ENCODE measurements around the gene DIP2C.

DIP2C gene

DNA sequence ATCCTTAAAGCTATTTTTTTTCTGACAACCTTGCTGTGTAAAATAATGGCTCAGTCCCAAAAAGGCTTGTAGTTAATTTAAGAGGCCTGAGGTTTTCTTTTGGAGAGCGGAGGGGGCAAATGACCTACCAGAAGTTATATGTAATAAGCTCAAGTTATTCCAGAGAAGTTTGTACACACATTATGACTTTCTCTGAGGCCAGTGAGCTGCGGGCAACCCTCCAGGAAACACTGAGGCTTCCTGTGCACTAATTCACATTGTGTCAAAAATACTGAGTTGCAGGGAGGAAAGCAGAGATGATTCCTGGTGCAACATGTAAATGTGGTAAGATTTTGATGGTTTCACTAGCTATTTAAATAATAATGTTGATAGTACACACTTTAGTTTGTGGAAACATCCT, 188.6 kb downstream of the DIP2C start:
- Histone ChIP-seq H3K4me3 (ENCODE audit: low read depth, low read length) (no peak overlapping the region), H3K27me3 (replicated peaks) (no peaks in the 10 kb centered on the region), H3K27ac (no peak overlapping the region), H3K36me3 (replicated peaks) (no peaks in the 10 kb centered on the region)
- DNase-seq: no peak
- in situ Hi-C loops (cut with HindIII; ENCODE audit: low pct_ligation_motif_present, low sequenced_read_pairs): no loop called here
- TF ChIP-seq, protein P1, sequence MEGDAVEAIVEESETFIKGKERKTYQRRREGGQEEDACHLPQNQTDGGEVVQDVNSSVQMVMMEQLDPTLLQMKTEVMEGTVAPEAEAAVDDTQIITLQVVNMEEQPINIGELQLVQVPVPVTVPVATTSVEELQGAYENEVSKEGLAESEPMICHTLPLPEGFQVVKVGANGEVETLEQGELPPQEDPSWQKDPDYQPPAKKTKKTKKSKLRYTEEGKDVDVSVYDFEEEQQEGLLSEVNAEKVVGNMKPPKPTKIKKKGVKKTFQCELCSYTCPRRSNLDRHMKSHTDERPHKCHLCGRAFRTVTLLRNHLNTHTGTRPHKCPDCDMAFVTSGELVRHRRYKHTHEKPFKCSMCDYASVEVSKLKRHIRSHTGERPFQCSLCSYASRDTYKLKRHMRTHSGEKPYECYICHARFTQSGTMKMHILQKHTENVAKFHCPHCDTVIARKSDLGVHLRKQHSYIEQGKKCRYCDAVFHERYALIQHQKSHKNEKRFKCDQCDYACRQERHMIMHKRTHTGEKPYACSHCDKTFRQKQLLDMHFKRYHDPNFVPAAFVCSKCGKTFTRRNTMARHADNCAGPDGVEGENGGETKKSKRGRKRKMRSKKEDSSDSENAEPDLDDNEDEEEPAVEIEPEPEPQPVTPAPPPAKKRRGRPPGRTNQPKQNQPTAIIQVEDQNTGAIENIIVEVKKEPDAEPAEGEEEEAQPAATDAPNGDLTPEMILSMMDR (IDR thresholded peaks at IDR 0.05; ENCODE audit: low read depth, low read length, missing control alignments): no peak

DNA sequence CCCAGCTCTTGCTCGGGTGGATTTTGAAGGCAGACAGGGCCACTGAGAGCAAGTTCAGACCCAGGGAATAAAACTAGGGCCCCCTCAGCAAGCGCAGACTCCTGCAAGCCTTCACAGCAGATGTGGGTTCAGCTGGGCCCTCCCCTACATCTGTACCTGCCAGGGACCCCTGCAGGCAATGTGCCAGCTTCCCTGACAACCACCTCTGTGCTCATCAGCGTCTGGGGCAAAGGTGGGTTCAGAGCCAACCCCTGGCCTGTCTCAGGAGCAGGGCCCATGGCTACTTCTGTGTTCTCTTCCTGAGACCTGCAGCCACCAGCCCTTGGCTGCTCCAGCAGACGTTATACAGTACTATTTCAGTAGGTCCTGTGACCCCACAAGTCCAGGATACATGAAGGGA, 189.5 kb downstream of the DIP2C start:
- Histone ChIP-seq H3K27ac (no peak overlapping the region), H3K4me3 (ENCODE audit: low read depth, low read length) (no peak overlapping the region), H3K27me3 (replicated peaks) (no peaks in the 10 kb centered on the region), H3K36me3 (replicated peaks) (no peaks in the 10 kb centered on the region)
- in situ Hi-C loops (cut with HindIII; ENCODE audit: low pct_ligation_motif_present, low sequenced_read_pairs): no loop called here
- DNase-seq: no peak
- TF ChIP-seq, protein P1 (IDR thresholded peaks at IDR 0.05; ENCODE audit: low read depth, low read length, missing control alignments): no peak

DNA sequence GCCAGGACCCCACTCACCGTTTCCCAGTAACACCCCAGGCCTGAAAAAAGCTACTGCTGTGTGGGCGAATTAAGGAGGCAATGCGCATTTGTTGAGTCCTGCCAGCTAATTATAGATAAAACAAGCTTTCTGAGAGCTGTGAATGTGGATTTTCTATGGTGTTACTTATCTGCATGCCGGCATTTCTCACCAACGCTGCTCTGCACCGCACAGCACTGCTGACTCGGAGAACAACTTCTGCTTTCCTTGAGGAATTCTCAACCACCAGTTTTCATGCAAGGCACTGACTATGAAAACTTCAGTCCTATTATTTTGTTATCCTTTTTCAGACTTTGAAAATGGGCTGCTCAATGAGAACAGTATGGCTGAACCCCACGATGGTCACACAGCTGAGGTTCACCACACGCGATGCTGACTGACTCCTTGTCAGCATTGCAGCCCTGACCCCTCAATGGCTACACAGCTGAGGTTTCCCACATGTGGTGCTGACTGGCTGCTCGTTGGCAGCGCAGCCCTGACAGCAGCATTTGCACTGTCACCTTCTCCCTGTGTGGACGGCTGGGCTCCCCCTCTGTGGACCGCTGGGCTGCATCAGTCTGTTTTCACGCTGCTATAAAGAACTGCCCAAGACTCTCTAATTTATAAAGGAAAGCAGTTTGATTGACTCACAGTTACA, 190.6 kb downstream of the DIP2C start:
- Histone ChIP-seq H3K27me3 (replicated peaks) (no peaks in the 10 kb centered on the region), H3K4me3 (ENCODE audit: low read depth, low read length) (no peak overlapping the region), H3K36me3 (replicated peaks) (no peaks in the 10 kb centered on the region), H3K27ac (no peak overlapping the region)
- in situ Hi-C loops (cut with HindIII; ENCODE audit: low pct_ligation_motif_present, low sequenced_read_pairs): no loop called here
- TF ChIP-seq, protein P1 (IDR thresholded peaks at IDR 0.05; ENCODE audit: low read depth, low read length, missing control alignments): no peak
- no peak for DNase-seq

DNA sequence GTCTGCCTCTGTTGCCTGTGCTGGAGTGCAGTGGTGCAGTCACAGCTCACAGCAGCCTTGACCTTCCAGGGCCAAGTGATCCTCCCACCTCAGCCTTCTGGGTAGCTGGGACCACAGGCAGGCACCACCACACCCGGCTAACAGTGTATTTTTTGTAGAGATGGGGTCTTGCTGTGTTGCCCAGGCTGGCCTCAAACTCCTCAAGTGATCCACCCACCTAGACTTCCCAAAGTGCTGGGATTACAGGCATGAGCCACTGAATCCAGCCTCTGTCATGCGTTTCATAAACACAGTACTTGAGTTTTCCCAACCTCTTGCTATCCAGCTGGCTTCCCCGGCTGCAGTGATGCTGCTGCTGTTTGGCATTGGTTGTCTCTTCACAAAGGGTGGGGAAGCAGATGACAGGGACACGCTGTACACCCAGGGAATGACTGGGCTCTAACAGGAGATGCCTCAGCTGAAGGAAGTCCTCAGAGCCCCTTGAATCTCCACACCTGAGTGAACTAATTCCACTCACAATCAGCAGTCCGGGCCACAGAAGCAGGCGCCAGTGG, 191.5 kb downstream of the DIP2C start:
- TF ChIP-seq, protein P1 (IDR thresholded peaks at IDR 0.05; ENCODE audit: low read depth, low read length, missing control alignments): no peak
- H3K27me3 ChIP-seq (replicated peaks): no peaks in the 10 kb centered on the region

DNA sequence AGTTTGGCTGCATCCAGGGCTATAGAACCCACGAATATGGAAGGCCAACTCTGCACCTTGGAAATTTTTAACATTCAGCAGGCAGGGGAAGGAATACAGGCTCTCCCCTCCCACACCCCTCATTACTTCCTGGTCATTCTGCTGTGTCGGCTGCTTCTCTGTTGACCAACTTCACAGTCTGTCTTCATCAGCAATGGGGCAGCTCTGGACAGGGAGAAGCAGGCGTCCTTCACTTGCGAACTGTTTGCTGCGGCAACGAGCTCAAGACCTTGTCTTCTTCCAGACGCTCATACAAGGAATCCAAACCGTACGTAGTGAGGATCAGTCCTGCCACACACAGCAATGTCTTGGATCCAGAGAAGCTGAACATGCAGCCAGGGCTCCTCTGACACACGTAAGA, 192.2 kb downstream of the DIP2C start:
- in situ Hi-C loops (cut with HindIII; ENCODE audit: low pct_ligation_motif_present, low sequenced_read_pairs): no loop called here
- no peak for DNase-seq
- no peak overlapping the region for H3K27ac ChIP-seq
- no peaks in the 10 kb centered on the region for H3K27me3 ChIP-seq (replicated peaks)
- TF ChIP-seq, protein P1 (IDR thresholded peaks at IDR 0.05; ENCODE audit: low read depth, low read length, missing control alignments): no peak
- no peak overlapping the region for H3K4me3 ChIP-seq (ENCODE audit: low read depth, low read length)
- H3K36me3 ChIP-seq (replicated peaks): no peaks in the 10 kb centered on the region

More for the DNA sequence above, 191.5 kb downstream of the DIP2C start:
- Histone ChIP-seq H3K27ac (no peak overlapping the region), H3K4me3 (ENCODE audit: low read depth, low read length) (no peak overlapping the region), H3K36me3 (replicated peaks) (no peaks in the 10 kb centered on the region)
- no peak for DNase-seq
- in situ Hi-C loops (cut with HindIII; ENCODE audit: low pct_ligation_motif_present, low sequenced_read_pairs): no loop called here

DNA sequence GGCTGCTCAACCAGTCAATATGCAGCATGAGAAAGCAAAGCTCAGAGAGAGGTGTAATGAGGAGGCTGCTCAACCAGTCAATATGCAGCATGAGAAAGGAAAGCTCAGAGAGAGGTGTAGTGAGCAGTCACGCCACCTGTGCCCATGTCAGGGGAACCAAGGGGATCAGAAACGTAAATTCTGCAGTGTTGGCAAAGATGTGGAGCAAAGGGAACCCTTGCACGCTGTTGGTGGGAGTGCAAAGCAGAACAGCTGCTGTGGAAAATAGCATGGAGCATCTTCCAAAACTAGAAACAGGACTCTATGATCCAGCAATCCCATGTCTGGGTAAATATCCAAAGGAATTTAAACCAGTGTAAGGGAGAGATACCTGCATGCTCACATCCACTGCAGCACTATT, 194.9 kb downstream of the DIP2C start:
- no peak overlapping the region for H3K4me3 ChIP-seq (ENCODE audit: low read depth, low read length)
- no peak overlapping the region for H3K27ac ChIP-seq
- no peaks in the 10 kb centered on the region for H3K27me3 ChIP-seq (replicated peaks)
- TF ChIP-seq, protein P1 (IDR thresholded peaks at IDR 0.05; ENCODE audit: low read depth, low read length, missing control alignments): no peak
- in situ Hi-C loops (cut with HindIII; ENCODE audit: low pct_ligation_motif_present, low sequenced_read_pairs): no loop called here
- DNase-seq: no peak
- no peaks in the 10 kb centered on the region for H3K36me3 ChIP-seq (replicated peaks)

All from brain microvascular endothelial cell (primary cell).